GM12878 (cell line): ENCODE results near the gene FGD4. TPM values are rescaled to one million over a fixed set of nuclear protein-coding genes. Genes with fewer than 3 reads are reported as not detected.
A peak's percentile ranks its signal among the peaks of the same experiment; 100 is the strongest.

Experiments used
- BCL11A ChIP-seq: IDR thresholded peaks from 2 replicates; pipeline ENCODE4 v1.6.1; 2011; ENCODE audit warnings: low read depth, low read length
- BHLHE40 ChIP-seq, 2 experiments: fragments of 450-650 bp in 1 of 2; IDR thresholded peaks; 2 replicates each; pipeline ENCODE4 v1.6.1; 2011 to 2017; ENCODE audit warnings: low read depth in 2 of 2, borderline replicate concordance in 1 of 2, improper control_type of control experiment in 1 of 2, low read length in 1 of 2, mild to moderate bottlenecking in 1 of 2
- FOS ChIP-seq: IDR thresholded peaks from 3 replicates; pipeline ENCODE4 v1.6.1; 2011; ENCODE audit warnings: borderline replicate concordance; ENCODE audit not compliant: insufficient read length; ENCODE audit errors: extremely low read depth
- LARP7 ChIP-seq: fragments of 450-650 bp; IDR thresholded peaks from 2 replicates; pipeline ENCODE4 v1.6.1; 2017; ENCODE audit warnings: mild to moderate bottlenecking
- MTA2 ChIP-seq: fragments of 450-650 bp; IDR thresholded peaks from 2 replicates; pipeline ENCODE4 v1.6.1; 2016; ENCODE audit warnings: low read depth, mild to moderate bottlenecking, moderate library complexity
- NR2F1 ChIP-seq: fragments of 450-650 bp; conservative IDR thresholded peaks from 2 replicates; pipeline ENCODE4 v1.6.1; 2017; ENCODE audit warnings: mild to moderate bottlenecking
- PML ChIP-seq: IDR thresholded peaks from 2 replicates; pipeline ENCODE4 v1.6.1; 2012; ENCODE audit warnings: low read length, inconsistent platforms
- RB1 ChIP-seq: fragments of 450-650 bp; formaldehyde crosslinking; IDR thresholded peaks from 2 replicates; pipeline ENCODE4 v1.6.1; 2017; ENCODE audit warnings: mild to moderate bottlenecking, borderline replicate concordance
- RELA ChIP-seq: fragments of 450-650 bp; IDR thresholded peaks from 2 replicates; pipeline ENCODE4 v1.8.0; 2014; ENCODE audit warnings: borderline replicate concordance; ENCODE audit not compliant: partially characterized antibody
- RELB ChIP-seq: fragments of 450-650 bp; IDR thresholded peaks from 2 replicates; pipeline ENCODE4 v1.6.1; 2017; ENCODE audit warnings: low read depth, mild to moderate bottlenecking, moderate library complexity
- SREBF2 ChIP-seq: IDR thresholded peaks from 2 replicates; pipeline ENCODE4 v1.6.1; 2012; ENCODE audit warnings: mild to moderate bottlenecking, low read length
- TARDBP ChIP-seq: IDR thresholded peaks from 2 replicates; pipeline ENCODE4 v1.6.1; 2016; ENCODE audit warnings: borderline replicate concordance
- USF1 ChIP-seq: IDR thresholded peaks from 2 replicates; pipeline ENCODE4 v1.6.1; 2011; ENCODE audit warnings: borderline replicate concordance, low read depth, mild to moderate bottlenecking, moderate library complexity, mixed read lengths, low read length; ENCODE audit not compliant: insufficient read depth; ENCODE audit errors: extremely low read length
- polyA plus RNA-seq, 11 experiments: library from polyadenylated mRNA; depleted of rRNA in 4 of 11; unstranded in 6 of 11; stranded (reverse) in 5 of 11; fragments of >200 nt; fragmentation: Nextera tagmentation in 4 of 11; fragmentation: Illumina TruSeq in 1 of 11; extraction: Ambion mirVana in 4 of 11; extraction: Trizol in 1 of 11; gene quantifications; 1 replicate in 1 of 11; 2 replicates in 10 of 11; pipeline versions ENCODE4 v1.2.1 to v1.2.3, GENCODE V29; 2011 to 2016; ENCODE audit warnings: inconsistent platforms in 2 of 11, missing spikeins in 2 of 11, low read depth in 1 of 11
- total RNA-seq, 4 experiments: library from RNA; depleted of rRNA in 3 of 4; stranded (reverse); fragments of >200 nt in 3 of 4; fragmentation: Illumina TruSeq in 1 of 4; extraction: Trizol in 1 of 4; gene quantifications; 2 replicates each; pipeline versions ENCODE4 v1.2.1 to v1.2.3, GENCODE V29; 2013 to 2021

FGD4 gene
- total and polyA plus RNA-seq, 10 of the 15 experiments (the other 5 are each of a cell fraction or from before 2014, with no cell fraction given), result 0.01 to 0.18 (median 0.08) TPM; not detected in 3

GRCh38 chr12:32679091-32679919 lies 279.9 kb downstream of the FGD4 start, which contains the start of gene DNM1L (continued):
- TF ChIP-seq FOS, result no peak
- TF ChIP-seq USF1, result no peak
- TF ChIP-seq NR2F1, result peak; percentile 49; the same call in 1 of the 2 replicates
- peak; percentile 16 to 72; a peak in 2 of 4 replicates for TF ChIP-seq BHLHE40 (IDR thresholded peaks at IDR 0.05; ENCODE audit: borderline replicate concordance in 1 of 2, low read depth in 2 of 2, low read length in 1 of 2)
- TF ChIP-seq BCL11A, result no peak
- peak; percentile 81; the same call in 1 of the 2 replicates for TF ChIP-seq PML
- peak; percentile 94 for TF ChIP-seq TARDBP
- TF ChIP-seq LARP7, result peak; percentile 95
- TF ChIP-seq SREBF2, result no peak
- no peak for TF ChIP-seq MTA2
- peak; percentile 76 for TF ChIP-seq RELB
- peak; percentile 45; the same call in 1 of the 2 replicates for TF ChIP-seq RB1
- TF ChIP-seq RELA, result peak; percentile 80
